ENCODE measurements around the gene LETMD1. TPM values are rescaled to one million over a fixed set of nuclear protein-coding genes. Genes with fewer than 3 reads are reported as not detected.
A peak's percentile ranks its signal among the peaks of the same experiment; 100 is the strongest.

The LETMD1 gene
- total RNA-seq, 1 donor from 2014 or later: 25.3 TPM

DNA sequence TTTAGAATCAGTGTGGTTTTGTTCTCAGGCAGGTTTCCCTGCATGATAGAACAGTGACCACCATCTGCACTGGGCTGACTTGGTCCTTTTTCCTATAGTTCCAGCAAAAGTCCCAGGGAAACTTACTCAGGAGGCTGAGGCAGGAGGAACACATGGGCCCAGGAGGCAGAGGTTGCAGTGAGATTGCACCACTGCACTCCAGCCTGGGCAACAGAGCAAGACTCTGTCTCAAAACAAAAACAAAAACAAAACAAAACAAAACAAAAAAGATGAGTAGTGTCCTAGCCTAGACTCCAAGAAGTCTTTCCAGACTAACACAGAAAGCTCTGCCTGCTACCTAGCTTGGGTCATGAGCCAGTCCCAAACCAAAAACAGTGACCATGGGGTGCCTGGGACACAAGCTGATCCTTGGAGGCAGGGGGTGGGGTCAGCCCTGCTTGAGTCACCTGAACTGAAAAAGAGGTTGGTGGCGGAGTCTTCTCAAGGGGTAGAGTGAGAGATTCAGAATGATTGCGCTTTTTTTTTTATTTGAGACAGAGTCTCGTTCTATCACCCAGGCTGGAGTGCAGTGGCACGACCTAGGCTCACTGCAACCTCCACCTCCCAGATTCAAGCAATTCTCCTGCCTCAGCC lies 14.6 kb upstream of the LETMD1 start:
- TF ChIP-seq, protein P1, sequence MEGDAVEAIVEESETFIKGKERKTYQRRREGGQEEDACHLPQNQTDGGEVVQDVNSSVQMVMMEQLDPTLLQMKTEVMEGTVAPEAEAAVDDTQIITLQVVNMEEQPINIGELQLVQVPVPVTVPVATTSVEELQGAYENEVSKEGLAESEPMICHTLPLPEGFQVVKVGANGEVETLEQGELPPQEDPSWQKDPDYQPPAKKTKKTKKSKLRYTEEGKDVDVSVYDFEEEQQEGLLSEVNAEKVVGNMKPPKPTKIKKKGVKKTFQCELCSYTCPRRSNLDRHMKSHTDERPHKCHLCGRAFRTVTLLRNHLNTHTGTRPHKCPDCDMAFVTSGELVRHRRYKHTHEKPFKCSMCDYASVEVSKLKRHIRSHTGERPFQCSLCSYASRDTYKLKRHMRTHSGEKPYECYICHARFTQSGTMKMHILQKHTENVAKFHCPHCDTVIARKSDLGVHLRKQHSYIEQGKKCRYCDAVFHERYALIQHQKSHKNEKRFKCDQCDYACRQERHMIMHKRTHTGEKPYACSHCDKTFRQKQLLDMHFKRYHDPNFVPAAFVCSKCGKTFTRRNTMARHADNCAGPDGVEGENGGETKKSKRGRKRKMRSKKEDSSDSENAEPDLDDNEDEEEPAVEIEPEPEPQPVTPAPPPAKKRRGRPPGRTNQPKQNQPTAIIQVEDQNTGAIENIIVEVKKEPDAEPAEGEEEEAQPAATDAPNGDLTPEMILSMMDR (IDR thresholded peaks at IDR 0.05): no peak
- Mint-ChIP-seq H3K4me1 (ENCODE audit: low read depth) (peaks cover 8% of the 10 kb centered on the region), H3K36me3 (ENCODE audit: low read depth) (no peaks in the 10 kb centered on the region), H3K9me3 (ENCODE audit: low read depth) (no peaks in the 10 kb centered on the region), H3K27me3 (ENCODE audit: low read depth) (no peaks in the 10 kb centered on the region), H3K4me3 (ENCODE audit: unreplicated experiment) (no peak overlapping the region), H3K27ac (ENCODE audit: unreplicated experiment) (no peak overlapping the region)
- no peak for DNase-seq (ENCODE audit: low spot score)

DNA sequence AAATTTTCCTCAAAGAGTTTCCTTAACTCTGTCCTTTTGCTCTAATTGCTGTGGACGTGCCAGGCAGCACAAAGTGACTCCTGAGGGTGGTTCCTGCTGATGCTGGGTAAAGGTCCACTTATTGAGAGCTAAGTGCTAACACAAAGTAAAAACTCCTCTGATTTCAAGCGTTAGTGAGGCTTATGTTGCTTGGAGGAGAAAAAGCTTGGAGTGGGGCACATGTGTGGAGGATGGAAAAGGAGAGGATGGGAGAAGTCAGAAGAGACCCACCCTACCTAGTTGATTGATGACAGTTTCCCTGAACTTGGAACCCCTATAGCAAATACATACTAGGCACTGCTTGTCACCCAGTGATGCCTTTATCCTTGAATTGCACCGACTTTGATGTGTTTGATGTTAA lies 11.8 kb upstream of the LETMD1 start:
- no peaks in the 10 kb centered on the region for H3K36me3 Mint-ChIP-seq (ENCODE audit: low read depth)
- no peaks in the 10 kb centered on the region for H3K27me3 Mint-ChIP-seq (ENCODE audit: low read depth)
- no peaks in the 10 kb centered on the region for H3K9me3 Mint-ChIP-seq (ENCODE audit: low read depth)
- H3K4me1 Mint-ChIP-seq (ENCODE audit: low read depth): peaks cover 4% of the 10 kb centered on the region
- TF ChIP-seq, protein P1 (IDR thresholded peaks at IDR 0.05): no peak
- H3K27ac Mint-ChIP-seq (ENCODE audit: unreplicated experiment): no peak overlapping the region
- no peak for DNase-seq (ENCODE audit: low spot score)
- H3K4me3 Mint-ChIP-seq (ENCODE audit: unreplicated experiment): no peak overlapping the region

DNA sequence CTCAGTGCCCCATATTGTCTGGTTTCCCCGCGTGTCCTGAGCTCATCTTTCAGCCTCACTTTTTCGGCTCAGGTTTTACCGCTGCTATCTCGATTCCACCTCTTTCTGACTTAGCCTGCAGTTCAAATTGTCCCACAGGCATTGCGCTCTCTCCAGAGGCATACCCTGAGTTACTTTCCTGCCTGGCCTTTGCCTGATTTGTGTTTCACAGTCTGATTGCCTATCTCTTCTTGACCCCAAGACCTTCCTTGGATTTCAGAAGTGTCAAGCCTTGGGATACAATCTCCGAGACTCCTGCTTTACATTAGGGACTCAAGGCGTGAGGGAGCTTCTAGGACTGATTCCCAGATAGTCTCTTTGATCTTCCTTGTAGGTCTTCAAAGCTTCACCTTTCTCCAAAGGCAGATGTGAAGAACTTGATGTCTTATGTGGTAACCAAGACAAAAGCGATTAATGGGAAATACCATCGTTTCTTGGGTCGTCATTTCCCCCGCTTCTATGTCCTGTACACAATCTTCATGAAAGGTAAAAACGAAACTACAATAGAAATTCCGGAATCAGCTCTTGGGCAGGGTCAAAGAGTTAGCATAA lies 629 bp downstream of the LETMD1 start:
- H3K36me3 Mint-ChIP-seq (ENCODE audit: low read depth): peaks cover 6% of the 10 kb centered on the region
- no peak for DNase-seq (ENCODE audit: low spot score)
- H3K4me3 Mint-ChIP-seq (ENCODE audit: unreplicated experiment): peak overlapping the region; percentile 91
- peak overlapping the region; percentile 89 for H3K27ac Mint-ChIP-seq (ENCODE audit: unreplicated experiment)
- H3K27me3 Mint-ChIP-seq (ENCODE audit: low read depth): no peaks in the 10 kb centered on the region
- peaks cover 34% of the 10 kb centered on the region for H3K4me1 Mint-ChIP-seq (ENCODE audit: low read depth)
- TF ChIP-seq, protein P1 (IDR thresholded peaks at IDR 0.05): no peak
- H3K9me3 Mint-ChIP-seq (ENCODE audit: low read depth): no peaks in the 10 kb centered on the region

DNA sequence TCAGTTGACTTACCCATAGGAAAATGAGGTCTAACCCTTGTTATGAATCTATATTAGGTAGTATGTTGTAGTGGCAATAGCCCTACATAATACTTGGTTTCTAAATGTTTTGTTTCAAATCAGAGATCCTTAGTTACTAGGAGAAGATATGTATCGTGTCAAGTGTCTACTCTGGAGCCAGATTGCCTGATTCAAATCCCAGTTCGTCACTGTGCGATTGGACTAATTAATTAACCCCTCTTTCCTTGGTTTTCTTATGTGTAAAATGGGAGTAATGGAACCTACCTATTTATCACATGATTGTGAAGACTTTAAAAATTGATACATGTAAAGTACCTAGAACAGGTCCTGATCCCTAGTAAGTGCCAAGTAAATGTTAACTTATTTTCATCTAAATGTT lies 1.4 kb downstream of the LETMD1 start:
- no peaks in the 10 kb centered on the region for H3K9me3 Mint-ChIP-seq (ENCODE audit: low read depth)
- peaks cover 6% of the 10 kb centered on the region for H3K36me3 Mint-ChIP-seq (ENCODE audit: low read depth)
- no peak for DNase-seq (ENCODE audit: low spot score)
- H3K4me1 Mint-ChIP-seq (ENCODE audit: low read depth): peaks cover 34% of the 10 kb centered on the region
- peak overlapping the region; percentile 12 for H3K4me3 Mint-ChIP-seq (ENCODE audit: unreplicated experiment)
- TF ChIP-seq, protein P1 (IDR thresholded peaks at IDR 0.05): no peak
- H3K27me3 Mint-ChIP-seq (ENCODE audit: low read depth): no peaks in the 10 kb centered on the region
- no peak overlapping the region for H3K27ac Mint-ChIP-seq (ENCODE audit: unreplicated experiment)

DNA sequence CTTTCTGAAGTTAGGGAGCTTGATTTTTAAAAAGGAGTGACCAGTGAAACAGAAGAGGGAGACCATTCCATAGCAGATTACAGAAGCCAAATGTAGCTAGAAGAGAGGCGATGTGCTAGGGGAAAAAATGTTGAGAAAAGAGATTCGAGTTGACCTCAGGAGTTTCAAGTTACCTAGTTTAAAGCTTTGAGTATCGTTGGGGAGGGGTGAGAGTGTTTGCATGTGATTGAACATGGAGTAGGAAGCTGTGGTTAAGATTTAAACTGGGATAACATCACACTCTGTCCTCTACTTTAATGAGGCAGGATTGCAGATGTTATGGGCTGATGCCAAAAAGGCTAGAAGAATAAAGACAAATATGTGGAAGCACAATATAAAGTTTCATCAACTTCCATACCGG lies 3.7 kb downstream of the LETMD1 start:
- Mint-ChIP-seq H3K27ac (ENCODE audit: unreplicated experiment) (no peak overlapping the region), H3K36me3 (ENCODE audit: low read depth) (peaks cover 9% of the 10 kb centered on the region), H3K4me3 (ENCODE audit: unreplicated experiment) (no peak overlapping the region), H3K9me3 (ENCODE audit: low read depth) (no peaks in the 10 kb centered on the region), H3K27me3 (ENCODE audit: low read depth) (no peaks in the 10 kb centered on the region), H3K4me1 (ENCODE audit: low read depth) (peaks cover 31% of the 10 kb centered on the region)
- no peak for DNase-seq (ENCODE audit: low spot score)
- TF ChIP-seq, protein P1 (IDR thresholded peaks at IDR 0.05): no peak

All from chondrocyte (in vitro differentiated cells).